ENCODE data around the gene DNAH10.

DNAH10 gene, protein sequence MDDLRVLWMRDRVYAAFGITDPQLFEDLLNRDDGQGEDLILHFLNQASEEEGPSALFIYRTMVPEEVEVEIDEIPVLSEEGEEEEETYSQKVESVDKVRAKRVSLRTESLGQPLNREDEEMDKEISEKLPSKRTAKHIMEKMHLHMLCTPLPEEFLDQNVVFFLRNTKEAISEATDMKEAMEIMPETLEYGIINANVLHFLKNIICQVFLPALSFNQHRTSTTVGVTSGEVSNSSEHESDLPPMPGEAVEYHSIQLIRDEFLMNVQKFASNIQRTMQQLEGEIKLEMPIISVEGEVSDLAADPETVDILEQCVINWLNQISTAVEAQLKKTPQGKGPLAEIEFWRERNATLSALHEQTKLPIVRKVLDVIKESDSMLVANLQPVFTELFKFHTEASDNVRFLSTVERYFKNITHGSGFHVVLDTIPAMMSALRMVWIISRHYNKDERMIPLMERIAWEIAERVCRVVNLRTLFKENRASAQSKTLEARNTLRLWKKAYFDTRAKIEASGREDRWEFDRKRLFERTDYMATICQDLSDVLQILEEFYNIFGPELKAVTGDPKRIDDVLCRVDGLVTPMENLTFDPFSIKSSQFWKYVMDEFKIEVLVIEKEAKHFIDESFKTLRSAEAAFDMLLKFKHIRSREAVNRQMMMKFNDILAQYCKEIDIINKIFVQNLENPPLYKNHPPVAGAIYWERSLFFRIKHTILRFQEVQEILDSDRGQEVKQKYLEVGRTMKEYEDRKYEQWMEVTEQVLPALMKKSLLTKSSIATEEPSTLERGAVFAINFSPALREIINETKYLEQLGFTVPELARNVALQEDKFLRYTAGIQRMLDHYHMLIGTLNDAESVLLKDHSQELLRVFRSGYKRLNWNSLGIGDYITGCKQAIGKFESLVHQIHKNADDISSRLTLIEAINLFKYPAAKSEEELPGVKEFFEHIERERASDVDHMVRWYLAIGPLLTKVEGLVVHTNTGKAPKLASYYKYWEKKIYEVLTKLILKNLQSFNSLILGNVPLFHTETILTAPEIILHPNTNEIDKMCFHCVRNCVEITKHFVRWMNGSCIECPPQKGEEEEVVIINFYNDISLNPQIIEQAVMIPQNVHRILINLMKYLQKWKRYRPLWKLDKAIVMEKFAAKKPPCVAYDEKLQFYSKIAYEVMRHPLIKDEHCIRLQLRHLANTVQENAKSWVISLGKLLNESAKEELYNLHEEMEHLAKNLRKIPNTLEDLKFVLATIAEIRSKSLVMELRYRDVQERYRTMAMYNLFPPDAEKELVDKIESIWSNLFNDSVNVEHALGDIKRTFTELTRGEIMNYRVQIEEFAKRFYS (N-terminal part only)

GRCh38 chr12:123761841-123762714, at the start of gene DNAH10:
TSS of gene DNAH10 (plus strand) at chr12:123762301. CDS start at chr12:123762337, 36 bp downstream.
- peak in 1 of 3 donors; percentile 42 for DNase-seq (ENCODE audit: low read depth in 3 of 3, low spot score in 1 of 3)

GRCh38 chr12:123712780-123713319, 49.3 kb upstream of the DNAH10 start:
- DNase-seq (ENCODE audit: low read depth in 3 of 3, low spot score in 1 of 3), result no peak

DNA sequence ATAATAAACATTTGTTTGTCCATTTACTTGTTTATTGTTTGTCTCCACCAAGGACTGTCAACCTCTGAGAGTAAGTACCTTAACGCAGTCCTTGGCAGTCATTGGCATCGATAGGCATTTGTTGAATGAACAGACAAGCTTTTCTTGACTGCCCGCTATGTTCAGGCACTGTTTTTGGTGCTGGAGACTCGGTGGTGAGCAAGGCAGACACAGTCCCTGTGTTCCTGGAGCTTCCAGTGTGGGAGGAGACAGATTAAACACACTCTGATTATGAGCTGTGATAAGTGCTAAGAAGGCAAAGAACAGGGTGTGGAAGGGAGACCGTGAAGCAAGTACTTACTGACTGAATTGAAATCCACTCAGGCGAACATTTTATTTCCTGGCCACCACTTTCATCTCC, 48.7 kb upstream of the DNAH10 start:
- no peak for DNase-seq (ENCODE audit: low read depth in 3 of 3, low spot score in 1 of 3)

DNA sequence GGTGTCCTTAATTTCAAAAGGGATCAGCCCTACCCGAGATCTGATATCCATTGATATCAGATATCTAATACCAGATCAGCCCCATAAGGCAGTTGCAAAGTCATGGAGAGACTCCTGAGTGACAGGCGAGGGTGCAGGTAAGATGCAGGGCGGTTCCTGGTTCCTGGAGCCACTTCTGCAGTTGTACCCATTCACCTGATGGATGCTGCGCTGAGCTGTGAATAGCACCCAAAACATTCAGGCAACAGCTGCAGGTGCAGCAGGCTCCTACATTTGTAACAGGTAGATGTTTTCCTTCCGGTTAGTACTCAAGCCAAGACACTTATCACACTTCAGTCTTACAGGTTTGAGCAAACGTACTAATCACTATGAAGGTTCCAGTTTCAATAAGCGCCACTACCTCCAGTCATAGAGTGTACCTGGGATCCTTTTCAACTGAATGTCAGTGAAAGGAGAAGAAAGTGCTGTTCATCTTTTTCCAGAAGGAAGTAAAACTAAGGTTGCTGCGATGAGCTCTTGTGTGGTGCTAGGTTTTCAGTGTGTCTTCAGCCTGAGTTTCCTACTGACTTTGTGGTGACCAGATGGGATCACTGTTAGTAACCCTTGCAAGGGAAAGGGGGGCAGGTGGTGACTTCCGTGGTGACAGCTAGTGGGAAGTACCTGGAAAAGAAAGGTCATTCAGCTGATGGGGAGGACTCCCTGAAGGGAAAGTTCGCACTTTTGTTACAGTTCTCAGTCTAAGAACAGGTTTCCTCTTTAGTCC, 48.1 kb upstream of the DNAH10 start:
- DNase-seq (ENCODE audit: low read depth in 3 of 3, low spot score in 1 of 3), result no peak

- DNase-seq (ENCODE audit: low read depth in 3 of 3, low spot score in 1 of 3), result no peak
Observed at GRCh38 chr12:123715195-123715594, 46.9 kb upstream of the DNAH10 start.

- no peak for DNase-seq (ENCODE audit: low read depth in 3 of 3, low spot score in 1 of 3)
Observed at GRCh38 chr12:123717350-123717749, 44.8 kb upstream of the DNAH10 start.

GRCh38 chr12:123720141-123720814, 41.8 kb upstream of the DNAH10 start:
- DNase-seq (ENCODE audit: low read depth in 3 of 3, low spot score in 1 of 3), result no peak

GRCh38 chr12:123721245-123721644, 40.9 kb upstream of the DNAH10 start:
- DNase-seq (ENCODE audit: low read depth in 3 of 3, low spot score in 1 of 3), result no peak

- DNase-seq (ENCODE audit: low read depth in 3 of 3, low spot score in 1 of 3), result no peak
Observed at GRCh38 chr12:123723011-123723410, 39.1 kb upstream of the DNAH10 start.

- DNase-seq (ENCODE audit: low read depth in 3 of 3, low spot score in 1 of 3), result no peak
Observed at GRCh38 chr12:123723765-123724164, 38.3 kb upstream of the DNAH10 start.

GRCh38 chr12:123726244-123726643, 35.9 kb upstream of the DNAH10 start:
- no peak for DNase-seq (ENCODE audit: low read depth in 3 of 3, low spot score in 1 of 3)

DNA sequence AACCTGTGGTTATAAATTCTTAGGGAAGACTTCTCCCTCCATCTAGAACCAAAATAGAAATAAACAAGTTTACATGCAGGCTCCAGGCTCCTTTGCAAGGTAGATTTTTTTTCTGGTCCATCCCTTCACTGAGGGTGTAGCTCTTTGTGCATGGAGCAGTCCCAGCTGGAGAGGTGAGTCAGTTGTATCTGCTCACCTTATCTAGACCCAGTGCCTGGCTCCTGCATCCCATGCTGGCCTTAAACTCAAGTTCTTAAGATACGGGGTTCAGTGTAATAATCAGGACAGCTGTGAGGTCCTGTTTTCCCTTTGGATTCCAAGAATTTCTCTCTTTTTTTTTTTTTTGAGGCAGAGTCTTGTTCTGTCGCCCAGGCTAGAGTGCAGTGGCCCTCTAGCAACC, 35.1 kb upstream of the DNAH10 start:
- no peak for DNase-seq (ENCODE audit: low read depth in 3 of 3, low spot score in 1 of 3)

DNA sequence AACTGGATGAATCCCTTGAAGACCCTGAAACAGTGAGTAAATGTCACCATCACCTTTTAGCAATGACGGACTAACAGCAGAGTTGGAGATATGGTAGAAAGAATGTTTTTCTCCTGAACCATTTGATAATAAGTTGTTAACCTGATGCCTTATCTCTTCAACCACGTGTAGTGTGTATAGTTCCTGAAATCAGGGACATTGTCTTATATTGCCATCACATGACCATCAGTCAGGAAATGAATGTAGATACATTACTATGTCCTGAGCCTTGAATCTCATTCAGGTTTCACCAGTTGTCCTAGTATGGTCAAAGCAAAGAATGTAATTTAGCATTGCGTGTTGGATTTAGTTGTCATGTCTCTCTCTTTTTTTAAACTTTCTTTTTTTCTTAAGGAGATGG, 34.2 kb upstream of the DNAH10 start:
- no peak for DNase-seq (ENCODE audit: low read depth in 3 of 3, low spot score in 1 of 3)

GRCh38 chr12:123731596-123731995, 30.5 kb upstream of the DNAH10 start:
- DNase-seq (ENCODE audit: low read depth in 3 of 3, low spot score in 1 of 3), result no peak

GRCh38 chr12:123732251-123732650, 29.9 kb upstream of the DNAH10 start:
- no peak for DNase-seq (ENCODE audit: low read depth in 3 of 3, low spot score in 1 of 3)

GRCh38 chr12:123733229-123733628, 28.9 kb upstream of the DNAH10 start:
- DNase-seq (ENCODE audit: low read depth in 3 of 3, low spot score in 1 of 3), result no peak

DNA sequence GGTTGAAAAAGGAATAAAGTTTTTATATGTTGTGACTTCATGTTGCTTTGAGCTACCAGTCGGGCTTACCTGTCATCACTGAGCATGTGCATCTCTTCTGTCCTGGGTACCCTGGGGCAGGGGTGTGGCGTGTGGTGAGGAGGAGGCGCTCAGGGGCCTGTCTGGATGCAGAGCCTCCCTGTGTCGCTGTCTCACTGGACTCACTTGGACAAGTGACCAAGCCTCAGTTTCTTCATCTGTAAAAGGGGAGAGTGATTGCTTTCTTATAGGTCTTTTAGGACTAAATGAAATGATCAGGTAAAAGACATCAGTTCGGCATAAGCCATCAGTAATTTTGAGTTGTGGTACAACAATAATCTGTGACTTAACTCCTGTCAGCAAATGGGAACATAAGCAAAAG, 27.8 kb upstream of the DNAH10 start:
- DNase-seq (ENCODE audit: low read depth in 3 of 3, low spot score in 1 of 3), result no peak

DNA sequence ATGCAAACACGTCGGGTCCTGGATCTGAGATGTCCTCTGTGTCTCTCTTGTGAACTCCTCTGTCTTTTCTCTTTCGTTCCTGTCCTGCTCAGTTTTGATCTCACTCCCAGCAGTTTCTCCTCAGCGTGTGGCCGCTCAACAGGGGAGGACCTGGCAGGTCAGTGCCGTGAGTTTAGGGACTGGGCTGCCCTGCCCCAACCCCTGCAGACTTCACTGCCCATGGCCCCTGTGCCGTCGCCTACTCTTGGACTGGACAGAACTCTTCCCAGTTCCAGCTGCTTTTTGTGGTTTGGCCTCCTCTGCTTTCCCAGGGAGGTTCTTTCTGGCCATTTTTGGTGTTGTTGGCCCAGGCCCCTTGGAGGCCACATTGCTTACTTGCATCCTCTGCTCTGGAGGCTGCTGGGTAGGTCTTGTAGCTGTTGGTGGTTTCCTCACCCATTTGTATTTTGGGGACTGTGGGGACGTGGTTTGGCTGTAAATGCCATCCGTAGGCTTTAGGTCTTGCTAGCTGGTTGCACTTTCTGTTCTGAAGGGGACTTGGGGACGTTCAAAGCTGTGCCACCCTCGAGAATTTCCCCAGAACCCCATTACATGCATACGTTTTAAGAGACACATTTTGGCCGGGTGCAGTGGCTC, 20.0 kb upstream of the DNAH10 start:
- DNase-seq (ENCODE audit: low read depth in 3 of 3, low spot score in 1 of 3), result no peak

All from stimulated activated CD4-positive, alpha-beta T cell treated with anti-CD3 and anti-CD28 coated beads, TNF-alpha, amount 100 ng/mL, for 1 hour (primary cell).